Adipocyte (in vitro differentiated cells): ENCODE measurements around the gene OR13G1.
"Not testable (repeated sequence)": the region's sequence is repeated elsewhere in the genome, so short reads cannot be mapped to it uniquely, and the experiment has no call there.

Experiments
- DNase-seq: peaks from one replicate; pipeline ENCODE4 v3.0.0-alpha.2; 2015; ENCODE audit warnings: low read depth
- H3K27me3 ChIP-seq: replicated peaks from 2 replicates; pipeline ENCODE4 v1.7.0; 2013; ENCODE audit warnings: mild to moderate bottlenecking, low read length, moderate library complexity; ENCODE audit not compliant: control insufficient read depth, insufficient read depth
- H3K36me3 ChIP-seq: 2 replicates; pipeline ENCODE4 v1.7.0; 2013; ENCODE audit warnings: low read length, mild to moderate bottlenecking, moderate library complexity; ENCODE audit not compliant: control insufficient read depth, insufficient read depth, severe bottlenecking
- H3K4me1 ChIP-seq: 2 replicates; pipeline ENCODE4 v1.7.0; 2013; ENCODE audit warnings: mild to moderate bottlenecking, low read length, moderate library complexity; ENCODE audit not compliant: control insufficient read depth, insufficient read depth
- H3K4me3 ChIP-seq: 2 replicates; pipeline ENCODE4 v1.7.0; 2013; ENCODE audit warnings: mild to moderate bottlenecking, low read length, moderate library complexity
- H3K9ac ChIP-seq: 2 replicates; pipeline ENCODE4 v1.7.0; 2013; ENCODE audit warnings: mild to moderate bottlenecking, low read length, moderate library complexity
- H3K9me3 ChIP-seq: 2 replicates; pipeline ENCODE4 v1.7.0; 2013; ENCODE audit warnings: mild to moderate bottlenecking, low read length, moderate library complexity; ENCODE audit not compliant: control insufficient read depth

OR13G1 gene, protein sequence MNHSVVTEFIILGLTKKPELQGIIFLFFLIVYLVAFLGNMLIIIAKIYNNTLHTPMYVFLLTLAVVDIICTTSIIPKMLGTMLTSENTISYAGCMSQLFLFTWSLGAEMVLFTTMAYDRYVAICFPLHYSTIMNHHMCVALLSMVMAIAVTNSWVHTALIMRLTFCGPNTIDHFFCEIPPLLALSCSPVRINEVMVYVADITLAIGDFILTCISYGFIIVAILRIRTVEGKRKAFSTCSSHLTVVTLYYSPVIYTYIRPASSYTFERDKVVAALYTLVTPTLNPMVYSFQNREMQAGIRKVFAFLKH

DNA sequence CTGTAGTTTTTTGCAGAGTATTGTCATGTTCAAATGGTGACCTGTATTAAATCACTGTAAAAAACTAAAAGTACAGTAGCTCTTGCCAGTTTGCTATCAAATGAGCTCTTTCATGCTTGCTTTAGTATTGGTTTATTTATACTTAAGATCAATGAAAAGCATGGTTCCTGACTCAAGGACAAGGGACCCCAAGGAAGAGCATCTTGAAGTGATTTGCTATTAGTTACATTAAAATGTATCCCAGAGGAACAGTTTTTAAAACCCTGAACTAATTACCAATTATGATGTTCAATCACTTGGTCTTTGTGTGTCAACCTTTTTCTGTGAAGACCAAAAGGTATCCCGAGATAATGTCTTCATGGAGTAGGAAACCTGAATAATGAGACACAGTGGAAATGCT is at the start of gene OR13G1:
TSS of gene OR13G1 (minus strand) at position 101 of the 400 bp plus-strand sequence. CDS start 6,698 bp downstream, outside the sequence.
- no peak for DNase-seq
- H3K4me3 ChIP-seq = no peak within 1 kb of the TSS
- H3K9ac ChIP-seq = no peak within 1 kb of the TSS

DNA sequence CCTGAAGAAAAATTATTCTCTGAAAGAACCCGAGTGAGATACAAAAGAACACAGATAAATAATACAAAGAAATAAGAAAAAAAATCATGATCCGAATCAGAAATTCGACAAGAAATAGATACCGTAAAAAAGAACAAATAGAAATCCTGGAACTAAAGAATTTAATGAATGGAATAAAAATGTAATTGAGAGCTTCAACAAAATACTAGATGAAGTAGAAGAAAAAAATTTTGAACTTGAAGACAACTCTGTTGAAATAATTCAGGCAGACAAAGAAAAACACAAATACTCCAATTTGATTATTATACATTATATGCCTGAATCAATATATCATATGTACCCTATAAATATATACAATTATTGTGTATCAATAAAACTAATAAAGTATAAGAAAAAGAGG is 41.7 kb upstream of the OR13G1 start:
- H3K9ac ChIP-seq = no peak overlapping the region
- peaks cover 10% of the 10 kb centered on the region for H3K9me3 ChIP-seq
- DNase-seq = no peak
- H3K4me1 ChIP-seq = no peaks in the 10 kb centered on the region
- H3K4me3 ChIP-seq = no peak overlapping the region
- H3K27me3 ChIP-seq = no peaks in the 10 kb centered on the region
- H3K36me3 ChIP-seq = no peaks in the 10 kb centered on the region

More for the DNA sequence above, at the start of gene OR13G1:
- H3K4me1 ChIP-seq = no peaks in the 10 kb centered on the region
- no peaks in the 10 kb centered on the region for H3K9me3 ChIP-seq
- H3K36me3 ChIP-seq = no peaks in the 10 kb centered on the region
- H3K27me3 ChIP-seq = no peaks in the 10 kb centered on the region

DNA sequence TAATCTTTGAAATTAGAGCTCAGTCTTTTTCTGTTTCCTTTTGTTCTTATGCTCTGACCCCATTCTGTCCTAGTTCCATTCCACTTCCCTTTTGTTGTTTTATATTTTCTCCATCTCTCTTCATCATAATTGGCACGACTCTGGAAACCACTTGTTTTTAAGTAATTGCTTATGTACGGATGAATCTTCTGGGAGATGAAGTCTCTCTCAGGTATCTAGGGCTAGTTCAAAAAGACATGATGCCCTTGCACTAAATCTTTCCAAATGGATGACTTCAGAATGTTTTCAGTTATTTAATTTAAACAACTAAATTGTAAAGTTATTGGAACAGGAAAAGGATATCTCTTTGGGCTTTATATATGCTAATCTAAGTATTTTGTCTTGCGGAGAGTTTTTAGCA is 37.0 kb upstream of the OR13G1 start, which contains the start of gene OR6F1:
TSS of gene OR6F1 (minus strand) at position 101 of the 400 bp plus-strand sequence. CDS start 3,891 bp downstream, outside the sequence.
- H3K4me1 ChIP-seq = no peaks in the 10 kb centered on the region

DNA sequence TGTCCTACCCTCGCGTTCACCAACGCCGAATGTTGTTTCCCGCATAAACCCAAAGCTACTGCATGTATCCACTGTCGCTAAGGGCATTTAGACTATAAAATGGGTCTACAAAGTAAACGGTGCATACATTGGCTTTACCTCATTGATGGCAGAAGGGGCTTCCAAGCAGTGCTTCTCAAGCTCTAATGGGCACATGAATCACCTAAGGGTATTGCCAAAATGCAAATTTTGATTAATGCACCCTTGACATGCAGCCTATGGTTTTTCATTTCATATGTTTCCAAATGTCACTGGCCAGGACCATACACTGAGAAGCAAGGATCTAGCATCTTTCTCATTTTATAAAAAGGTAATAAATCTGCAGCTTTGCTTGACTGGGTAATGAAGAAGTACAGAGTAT is 34.2 kb upstream of the OR13G1 start:
- no peaks in the 10 kb centered on the region for H3K36me3 ChIP-seq
- H3K4me3 ChIP-seq = no peak overlapping the region
- no peaks in the 10 kb centered on the region for H3K9me3 ChIP-seq
- no peaks in the 10 kb centered on the region for H3K27me3 ChIP-seq
- no peak overlapping the region for H3K9ac ChIP-seq
- no peak for DNase-seq
- H3K4me1 ChIP-seq = no peaks in the 10 kb centered on the region

More for the DNA sequence above, 37.0 kb upstream of the OR13G1 start, which contains the start of gene OR6F1:
- no peaks in the 10 kb centered on the region for H3K36me3 ChIP-seq
- no peak for DNase-seq
- H3K27me3 ChIP-seq = no peaks in the 10 kb centered on the region
- H3K9ac ChIP-seq = no peak within 1 kb of the TSS
- peaks cover 9% of the 10 kb centered on the region for H3K9me3 ChIP-seq
- no peak within 1 kb of the TSS for H3K4me3 ChIP-seq

DNA sequence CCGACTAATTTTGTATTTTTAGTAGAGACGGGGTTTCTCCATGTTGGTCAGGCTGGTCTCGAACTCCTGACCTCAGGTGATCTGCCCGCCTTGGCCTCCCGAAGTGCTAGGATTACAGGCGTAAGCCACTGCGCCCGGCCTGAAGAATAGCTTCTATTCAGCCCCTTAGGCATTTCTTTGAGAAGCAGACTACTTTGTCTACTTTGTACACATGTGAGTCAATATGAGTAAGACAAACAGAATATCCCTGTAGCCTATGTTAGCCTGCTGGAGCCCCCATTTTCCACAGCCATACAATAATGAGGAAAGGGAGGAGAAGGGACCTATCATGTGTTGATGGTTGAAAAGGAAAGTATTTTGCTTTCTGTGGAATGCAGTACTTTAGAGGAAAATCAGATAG is 31.1 kb upstream of the OR13G1 start:
- not testable (repeated sequence) for H3K27me3 ChIP-seq, H3K9ac ChIP-seq, H3K4me3 ChIP-seq, DNase-seq, H3K9me3 ChIP-seq, H3K4me1 ChIP-seq, H3K36me3 ChIP-seq

DNA sequence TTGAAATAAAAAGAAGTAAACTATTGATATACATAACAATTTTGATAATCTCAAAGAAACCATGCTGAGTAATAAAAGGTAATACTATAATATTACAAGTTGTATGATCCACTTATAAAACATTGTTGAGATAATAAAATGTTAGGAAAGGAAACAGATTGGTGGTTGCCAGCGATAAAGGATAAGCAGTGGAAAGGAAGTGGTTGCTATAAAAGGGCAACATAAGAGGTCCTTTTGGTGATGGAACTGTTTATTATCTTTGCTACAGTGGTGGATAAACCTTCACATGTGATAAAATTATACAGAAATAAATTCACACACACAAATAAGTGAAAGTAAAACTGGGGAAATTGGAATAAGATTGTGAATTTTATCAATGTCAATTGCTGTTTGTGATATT is 21.8 kb upstream of the OR13G1 start:
- Histone ChIP-seq H3K27me3 (no peaks in the 10 kb centered on the region), H3K9me3 (peaks cover 10% of the 10 kb centered on the region), H3K9ac (no peak overlapping the region), H3K4me1 (no peaks in the 10 kb centered on the region), H3K4me3 (no peak overlapping the region), H3K36me3 (no peaks in the 10 kb centered on the region)
- DNase-seq = no peak

DNA sequence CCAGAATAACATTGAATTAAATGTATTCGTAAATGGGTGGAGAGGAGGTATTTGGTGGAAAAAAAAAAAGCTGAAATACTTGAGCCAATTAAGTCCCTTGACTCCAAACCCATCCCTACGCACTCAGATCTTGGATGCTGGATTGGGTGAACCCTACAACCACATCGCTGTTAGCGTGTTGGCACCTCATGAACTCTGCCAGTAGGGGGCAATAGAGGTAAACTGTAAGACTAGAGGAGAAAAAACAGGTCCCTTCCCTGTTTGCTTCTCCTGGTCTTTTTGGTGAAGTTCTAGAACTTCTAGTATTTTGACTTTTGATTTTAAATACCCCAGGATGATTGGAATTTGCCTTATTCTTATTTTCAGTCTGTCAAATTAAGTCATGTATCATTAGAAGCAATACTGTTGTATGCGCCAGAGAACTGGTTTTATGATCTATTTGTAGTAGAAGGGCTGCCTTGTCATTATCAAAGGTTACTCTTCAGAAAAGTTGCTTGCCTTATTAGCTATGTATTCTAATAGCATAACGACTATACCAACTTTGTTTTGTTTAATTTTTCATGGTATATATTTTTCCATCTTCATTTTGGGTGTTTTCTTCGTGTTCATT is 1.9 kb upstream of the OR13G1 start:
- DNase-seq = peak; percentile 26

DNA sequence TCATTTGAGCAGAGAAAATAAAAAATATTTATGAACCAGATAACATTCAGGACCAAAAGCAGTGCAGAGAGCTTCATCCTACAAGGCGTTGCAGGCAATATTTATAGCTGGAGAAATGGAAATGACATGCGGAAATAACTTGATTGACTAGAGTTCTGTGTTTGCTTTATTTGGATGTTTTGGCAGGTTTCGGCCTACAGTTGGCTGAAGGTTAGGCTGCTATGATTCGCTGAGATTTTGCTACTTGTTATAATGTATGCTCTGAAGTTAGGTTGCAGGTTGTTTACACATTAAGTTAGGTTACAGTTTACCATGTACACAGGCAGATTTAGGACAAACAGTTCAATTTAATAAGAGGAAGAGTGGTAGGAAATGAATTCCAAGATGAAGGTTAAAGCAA is 632 bp upstream of the OR13G1 start:
- no peaks in the 10 kb centered on the region for H3K4me1 ChIP-seq
- H3K9ac ChIP-seq = no peak overlapping the region
- H3K36me3 ChIP-seq = no peaks in the 10 kb centered on the region
- H3K9me3 ChIP-seq = no peaks in the 10 kb centered on the region
- no peaks in the 10 kb centered on the region for H3K27me3 ChIP-seq
- no peak overlapping the region for H3K4me3 ChIP-seq
- no peak for DNase-seq

More for the DNA sequence above, 1.9 kb upstream of the OR13G1 start:
- no peaks in the 10 kb centered on the region for H3K9me3 ChIP-seq
- H3K4me1 ChIP-seq = no peaks in the 10 kb centered on the region
- H3K4me3 ChIP-seq = no peak overlapping the region
- no peaks in the 10 kb centered on the region for H3K36me3 ChIP-seq
- H3K9ac ChIP-seq = no peak overlapping the region
- no peaks in the 10 kb centered on the region for H3K27me3 ChIP-seq

DNA sequence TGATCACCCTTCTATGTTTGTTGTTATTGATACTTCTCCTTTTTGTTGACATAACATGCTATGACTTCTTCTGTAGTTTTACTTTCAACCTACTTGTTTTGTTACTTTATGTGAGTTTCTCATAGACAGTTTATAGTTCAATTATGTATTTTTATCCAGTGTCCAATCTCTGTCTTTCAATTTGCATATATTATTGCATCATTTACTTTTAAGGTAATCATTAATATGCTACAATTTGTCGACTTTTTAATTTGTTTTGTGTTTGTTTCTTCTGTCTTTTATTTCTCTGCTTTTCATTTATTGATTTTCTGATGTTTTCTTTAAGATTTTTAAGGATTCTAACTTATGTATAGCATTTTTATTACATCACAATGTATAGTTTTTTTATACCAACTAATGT is 10.3 kb downstream of the OR13G1 start:
- Histone ChIP-seq H3K36me3 (no peaks in the 10 kb centered on the region), H3K9me3 (peaks cover 6% of the 10 kb centered on the region), H3K27me3 (no peaks in the 10 kb centered on the region), H3K4me3 (no peak overlapping the region), H3K9ac (no peak overlapping the region), H3K4me1 (no peaks in the 10 kb centered on the region)
- no peak for DNase-seq

DNA sequence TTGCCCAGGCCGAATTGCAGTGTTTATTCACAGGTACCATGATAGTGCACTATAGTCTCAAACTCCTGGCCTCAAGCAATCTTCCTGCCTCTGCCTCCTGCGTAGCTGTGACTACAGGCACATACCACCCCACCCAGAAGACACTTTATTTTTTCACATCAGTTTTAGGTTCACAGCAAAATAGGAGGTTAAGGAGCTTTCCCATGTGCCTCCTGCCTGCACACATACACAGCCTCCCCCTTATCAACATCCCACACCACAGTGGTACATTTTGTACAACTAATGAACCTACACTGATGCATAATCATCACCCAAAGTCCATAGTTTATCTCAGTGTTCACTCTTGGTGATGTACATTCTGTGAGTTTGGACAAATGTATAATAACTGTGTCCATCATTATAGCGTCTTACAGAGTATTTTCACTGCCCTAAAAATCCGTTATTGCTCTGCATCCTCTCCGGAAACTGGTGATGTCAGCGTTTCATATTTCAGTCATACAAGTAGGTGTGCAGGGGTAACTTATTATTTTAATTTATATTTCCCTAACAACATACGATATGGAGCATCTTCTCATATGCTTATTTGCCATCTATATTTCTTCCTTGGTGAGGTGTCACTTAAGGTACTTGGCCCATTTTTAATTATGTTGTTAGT is 23.2 kb downstream of the OR13G1 start:
- no peak for DNase-seq
- Histone ChIP-seq H3K9me3 (no peaks in the 10 kb centered on the region), H3K9ac (no peak overlapping the region)

DNA sequence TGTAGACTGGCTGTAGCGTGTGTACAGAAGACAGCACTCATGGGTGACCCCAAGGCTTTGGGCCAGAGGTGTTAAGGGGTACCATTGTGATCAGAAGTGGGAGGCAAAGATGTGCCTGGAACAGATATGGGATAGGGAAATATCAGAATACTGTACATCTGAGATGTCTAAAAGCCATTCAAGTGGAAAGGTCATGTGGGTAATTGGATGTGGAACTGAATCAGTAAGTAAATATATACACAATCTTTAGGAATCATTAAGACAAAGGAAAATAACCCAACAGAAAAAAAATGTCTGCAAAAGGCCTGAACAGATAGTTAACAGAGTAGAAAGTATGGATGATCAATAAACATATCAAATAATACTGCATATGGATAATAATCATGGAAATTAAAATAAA is 26.5 kb downstream of the OR13G1 start:
- no peaks in the 10 kb centered on the region for H3K36me3 ChIP-seq
- H3K9ac ChIP-seq = no peak overlapping the region
- no peaks in the 10 kb centered on the region for H3K4me1 ChIP-seq
- no peak for DNase-seq
- H3K9me3 ChIP-seq = no peaks in the 10 kb centered on the region
- no peaks in the 10 kb centered on the region for H3K27me3 ChIP-seq
- H3K4me3 ChIP-seq = no peak overlapping the region

More for the DNA sequence above, 23.2 kb downstream of the OR13G1 start:
- Histone ChIP-seq H3K4me3 (no peak overlapping the region), H3K36me3 (no peaks in the 10 kb centered on the region), H3K4me1 (no peaks in the 10 kb centered on the region), H3K27me3 (no peaks in the 10 kb centered on the region)
